Epithelial cell of esophagus (primary cell): ENCODE data around the gene KIF21B.

Experiments
- DNase-seq: peaks from one replicate; pipeline ENCODE4 v3.0.0; 2010; ENCODE audit warnings: low read depth
- H3K4me3 ChIP-seq: 2 replicates; pipeline ENCODE4 v1.5.1; 2011; ENCODE audit warnings: mild to moderate bottlenecking, low read length, control low read depth
- TF ChIP-seq, protein P1 (sequence below): IDR thresholded peaks from 2 replicates; pipeline ENCODE4 v1.5.1; 2011; ENCODE audit warnings: low read depth, mild to moderate bottlenecking, low read length, control low read depth, inconsistent platforms; ENCODE audit not compliant: insufficient read depth; ENCODE audit errors: missing control alignments

The KIF21B gene, protein sequence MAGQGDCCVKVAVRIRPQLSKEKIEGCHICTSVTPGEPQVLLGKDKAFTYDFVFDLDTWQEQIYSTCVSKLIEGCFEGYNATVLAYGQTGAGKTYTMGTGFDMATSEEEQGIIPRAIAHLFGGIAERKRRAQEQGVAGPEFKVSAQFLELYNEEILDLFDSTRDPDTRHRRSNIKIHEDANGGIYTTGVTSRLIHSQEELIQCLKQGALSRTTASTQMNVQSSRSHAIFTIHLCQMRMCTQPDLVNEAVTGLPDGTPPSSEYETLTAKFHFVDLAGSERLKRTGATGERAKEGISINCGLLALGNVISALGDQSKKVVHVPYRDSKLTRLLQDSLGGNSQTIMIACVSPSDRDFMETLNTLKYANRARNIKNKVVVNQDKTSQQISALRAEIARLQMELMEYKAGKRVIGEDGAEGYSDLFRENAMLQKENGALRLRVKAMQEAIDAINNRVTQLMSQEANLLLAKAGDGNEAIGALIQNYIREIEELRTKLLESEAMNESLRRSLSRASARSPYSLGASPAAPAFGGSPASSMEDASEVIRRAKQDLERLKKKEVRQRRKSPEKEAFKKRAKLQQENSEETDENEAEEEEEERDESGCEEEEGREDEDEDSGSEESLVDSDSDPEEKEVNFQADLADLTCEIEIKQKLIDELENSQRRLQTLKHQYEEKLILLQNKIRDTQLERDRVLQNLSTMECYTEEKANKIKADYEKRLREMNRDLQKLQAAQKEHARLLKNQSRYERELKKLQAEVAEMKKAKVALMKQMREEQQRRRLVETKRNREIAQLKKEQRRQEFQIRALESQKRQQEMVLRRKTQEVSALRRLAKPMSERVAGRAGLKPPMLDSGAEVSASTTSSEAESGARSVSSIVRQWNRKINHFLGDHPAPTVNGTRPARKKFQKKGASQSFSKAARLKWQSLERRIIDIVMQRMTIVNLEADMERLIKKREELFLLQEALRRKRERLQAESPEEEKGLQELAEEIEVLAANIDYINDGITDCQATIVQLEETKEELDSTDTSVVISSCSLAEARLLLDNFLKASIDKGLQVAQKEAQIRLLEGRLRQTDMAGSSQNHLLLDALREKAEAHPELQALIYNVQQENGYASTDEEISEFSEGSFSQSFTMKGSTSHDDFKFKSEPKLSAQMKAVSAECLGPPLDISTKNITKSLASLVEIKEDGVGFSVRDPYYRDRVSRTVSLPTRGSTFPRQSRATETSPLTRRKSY (N-terminal part only)

DNA sequence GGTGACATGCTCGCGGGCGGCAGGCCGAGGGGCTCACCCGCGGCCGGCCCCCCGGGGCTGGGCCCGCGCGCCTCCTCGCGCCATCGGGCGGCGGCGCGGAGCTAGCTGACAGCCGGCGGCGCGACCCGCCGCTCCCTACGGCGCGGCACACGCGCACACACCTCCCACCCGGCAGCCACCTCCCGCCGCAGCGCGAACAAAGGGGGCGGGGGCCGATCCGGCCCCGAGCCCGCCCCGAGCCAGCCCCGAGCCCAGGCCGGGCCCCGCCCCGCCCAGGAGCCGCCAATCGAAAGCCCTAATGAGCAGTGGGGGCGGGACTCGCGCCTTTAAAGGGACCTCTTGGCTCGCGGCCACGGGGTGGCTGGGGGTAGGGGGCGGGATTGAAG, at the start of gene KIF21B:
Gene KIF21B, minus strand, starts transcription at position 198 of the 386 bp plus-strand sequence. CDS start 331 bp downstream, outside the sequence.
- TF ChIP-seq, protein P1, sequence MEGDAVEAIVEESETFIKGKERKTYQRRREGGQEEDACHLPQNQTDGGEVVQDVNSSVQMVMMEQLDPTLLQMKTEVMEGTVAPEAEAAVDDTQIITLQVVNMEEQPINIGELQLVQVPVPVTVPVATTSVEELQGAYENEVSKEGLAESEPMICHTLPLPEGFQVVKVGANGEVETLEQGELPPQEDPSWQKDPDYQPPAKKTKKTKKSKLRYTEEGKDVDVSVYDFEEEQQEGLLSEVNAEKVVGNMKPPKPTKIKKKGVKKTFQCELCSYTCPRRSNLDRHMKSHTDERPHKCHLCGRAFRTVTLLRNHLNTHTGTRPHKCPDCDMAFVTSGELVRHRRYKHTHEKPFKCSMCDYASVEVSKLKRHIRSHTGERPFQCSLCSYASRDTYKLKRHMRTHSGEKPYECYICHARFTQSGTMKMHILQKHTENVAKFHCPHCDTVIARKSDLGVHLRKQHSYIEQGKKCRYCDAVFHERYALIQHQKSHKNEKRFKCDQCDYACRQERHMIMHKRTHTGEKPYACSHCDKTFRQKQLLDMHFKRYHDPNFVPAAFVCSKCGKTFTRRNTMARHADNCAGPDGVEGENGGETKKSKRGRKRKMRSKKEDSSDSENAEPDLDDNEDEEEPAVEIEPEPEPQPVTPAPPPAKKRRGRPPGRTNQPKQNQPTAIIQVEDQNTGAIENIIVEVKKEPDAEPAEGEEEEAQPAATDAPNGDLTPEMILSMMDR = no peak
- DNase-seq = peak; percentile 74
- H3K4me3 ChIP-seq = peak within 1 kb of the TSS; percentile 25

DNA sequence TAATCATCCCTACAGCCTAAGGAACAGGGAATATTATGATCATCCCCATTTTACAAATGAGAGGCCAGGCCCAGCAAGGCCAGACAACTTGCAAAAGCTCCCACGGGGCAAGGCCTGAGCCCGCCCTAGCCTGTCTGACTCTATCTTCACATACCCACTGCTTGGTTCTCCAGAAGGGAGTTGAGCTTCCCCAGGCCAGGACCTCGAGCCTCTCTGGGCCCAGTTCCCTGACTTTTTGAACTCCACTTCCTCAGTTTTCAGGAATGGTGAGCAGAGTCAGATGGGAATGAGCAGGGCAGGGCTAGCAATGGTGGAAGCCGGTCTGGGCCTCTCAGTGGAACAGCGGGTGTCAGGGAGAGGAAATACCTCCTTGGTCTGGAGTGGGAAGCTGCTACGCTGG, 49.4 kb upstream of the KIF21B start:
- TF ChIP-seq, protein P1 = no peak

DNA sequence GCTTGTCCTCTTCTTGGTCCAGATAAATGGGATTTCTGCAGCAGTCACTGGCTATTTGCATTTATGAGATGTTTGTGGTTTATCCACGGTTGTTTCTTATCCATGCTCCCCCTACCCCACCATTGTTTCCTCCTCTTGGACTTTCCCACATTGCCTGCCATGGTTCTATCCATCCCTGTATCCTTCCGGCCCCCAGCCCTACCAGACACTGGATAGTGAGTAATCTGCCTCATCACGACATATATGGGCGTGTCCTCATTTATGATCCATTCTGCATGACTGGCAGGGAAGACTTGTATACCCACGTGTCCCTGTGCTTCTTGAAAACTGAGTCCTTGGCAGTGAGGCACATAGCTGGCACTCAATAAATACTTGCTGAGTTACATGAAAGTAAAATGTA, 48.6 kb upstream of the KIF21B start:
- H3K4me3 ChIP-seq = no peak overlapping the region
- TF ChIP-seq, protein P1 = no peak
- peak; percentile 75 for DNase-seq

More for the DNA sequence above, 49.4 kb upstream of the KIF21B start:
- no peak for DNase-seq
- no peak overlapping the region for H3K4me3 ChIP-seq

DNA sequence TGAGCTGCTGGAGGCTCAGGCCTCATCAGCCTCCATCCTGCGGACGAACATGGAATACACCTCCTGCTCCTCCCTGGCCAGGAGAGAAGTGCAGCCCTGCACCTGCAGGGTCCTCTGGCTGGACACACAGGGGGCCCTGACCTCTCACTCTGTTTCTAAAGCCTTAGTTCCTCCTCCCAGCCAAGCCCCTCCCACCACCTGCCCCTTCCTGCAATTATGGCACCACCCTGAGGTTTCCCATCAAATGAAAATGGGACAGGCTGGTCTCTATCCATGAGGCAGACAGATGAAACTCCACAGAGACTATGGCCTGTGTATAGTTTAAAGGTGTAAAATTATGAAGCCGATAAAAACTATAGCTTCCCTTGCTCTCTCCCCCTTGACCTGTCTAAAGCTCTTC, 46.1 kb upstream of the KIF21B start:
- H3K4me3 ChIP-seq = no peak overlapping the region
- TF ChIP-seq, protein P1 = no peak
- no peak for DNase-seq

DNA sequence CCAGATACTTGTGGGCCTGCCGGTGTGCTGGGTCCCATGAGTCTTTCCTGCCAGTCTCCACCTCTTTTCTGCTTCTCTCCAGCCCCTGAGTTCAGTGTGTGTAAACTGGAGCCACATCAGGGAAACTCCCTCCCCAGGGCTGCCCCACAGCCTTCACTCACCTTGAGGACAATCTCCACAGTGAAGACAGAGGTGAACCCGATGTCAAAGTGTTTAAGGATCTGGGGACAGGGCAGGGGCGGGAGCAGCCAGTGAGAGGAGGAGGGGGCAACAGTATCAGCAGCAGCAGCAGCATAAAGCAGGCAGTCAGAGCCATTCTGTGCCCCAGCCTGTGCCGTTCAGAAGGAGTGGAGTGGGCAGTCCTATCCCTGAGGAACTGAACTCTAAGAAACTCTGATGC, 45.5 kb upstream of the KIF21B start:
- no peak overlapping the region for H3K4me3 ChIP-seq
- DNase-seq = no peak
- TF ChIP-seq, protein P1 = no peak

DNA sequence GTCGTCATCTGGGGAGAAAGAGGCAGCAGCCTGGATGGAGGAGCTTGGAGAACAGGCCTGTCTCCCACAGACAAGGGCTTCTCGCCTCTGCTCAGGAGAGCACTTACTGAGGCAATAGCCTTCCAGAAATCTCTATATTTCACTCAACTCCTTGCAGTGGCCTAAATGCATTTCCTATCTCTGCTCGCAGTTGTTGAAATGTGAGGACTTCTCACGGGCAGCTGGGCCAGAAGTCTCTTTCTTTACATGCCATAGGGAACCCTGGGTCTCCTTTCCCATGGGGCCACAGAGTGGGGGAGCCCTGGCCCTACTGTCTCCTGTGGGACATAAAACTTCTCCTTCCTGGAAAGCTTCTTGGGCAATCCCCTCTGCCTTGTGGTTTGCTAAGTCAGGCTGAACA, 43.5 kb upstream of the KIF21B start:
- TF ChIP-seq, protein P1 = no peak
- DNase-seq = no peak

More for the DNA sequence above, 43.5 kb upstream of the KIF21B start:
- H3K4me3 ChIP-seq = no peak overlapping the region
